HG02970 (cell line): ENCODE data around the gene BCL2.
A peak's percentile ranks its signal among the peaks of the same experiment; 100 is the strongest.

ENCODE experiments used
- ATAC-seq: cut with Tn5 transposase; IDR thresholded peaks from one replicate; pipeline ENCODE4 v1.9.1; 2021; ENCODE audit warnings: mild to moderate bottlenecking, moderate library complexity, moderate number of reproducible peaks; ENCODE audit not compliant: unreplicated experiment, low FRiP score

The BCL2 gene

GRCh38 chr18:63329431-63330145, 10.0 kb upstream of the BCL2 start:
- no peak for ATAC-seq

- ATAC-seq, result no peak
Observed at GRCh38 chr18:63326011-63326410, 6.4 kb upstream of the BCL2 start.

- ATAC-seq, result no peak
Observed at GRCh38 chr18:63325086-63325686, 5.6 kb upstream of the BCL2 start.

DNA sequence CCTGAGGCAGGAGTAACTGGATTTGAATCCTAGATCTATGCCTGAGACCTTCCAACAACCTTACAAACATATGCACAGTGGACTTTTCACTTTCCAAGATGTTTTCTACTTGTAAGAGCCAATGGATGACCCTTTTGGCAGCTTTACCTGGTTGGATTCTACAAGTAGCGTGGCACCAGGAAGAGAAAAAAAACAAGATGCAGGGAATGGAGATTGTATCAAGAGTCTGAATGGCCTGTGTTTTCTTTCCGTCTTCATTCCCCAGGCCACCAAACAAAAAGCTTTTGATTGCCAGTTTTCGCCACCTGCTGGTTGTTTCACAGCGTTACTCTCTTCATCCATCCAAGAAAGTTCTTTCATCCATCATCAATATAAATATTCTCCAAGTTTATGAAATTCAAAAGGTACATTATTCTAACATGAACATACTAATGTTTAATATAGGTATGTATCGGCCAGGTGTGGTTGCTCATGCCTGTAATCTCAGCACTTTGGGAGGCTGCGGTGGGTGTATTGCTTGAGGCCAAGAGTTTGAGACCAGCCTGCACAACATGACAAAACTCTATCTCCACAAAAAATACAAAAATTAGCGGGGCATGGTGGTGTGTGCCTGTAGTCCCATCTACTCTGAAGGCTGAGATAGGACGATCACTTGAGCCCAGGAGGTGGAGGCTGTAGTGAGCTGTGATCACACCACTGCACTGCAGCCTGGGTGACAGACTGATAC, 3.5 kb upstream of the BCL2 start:
- no peak for ATAC-seq

DNA sequence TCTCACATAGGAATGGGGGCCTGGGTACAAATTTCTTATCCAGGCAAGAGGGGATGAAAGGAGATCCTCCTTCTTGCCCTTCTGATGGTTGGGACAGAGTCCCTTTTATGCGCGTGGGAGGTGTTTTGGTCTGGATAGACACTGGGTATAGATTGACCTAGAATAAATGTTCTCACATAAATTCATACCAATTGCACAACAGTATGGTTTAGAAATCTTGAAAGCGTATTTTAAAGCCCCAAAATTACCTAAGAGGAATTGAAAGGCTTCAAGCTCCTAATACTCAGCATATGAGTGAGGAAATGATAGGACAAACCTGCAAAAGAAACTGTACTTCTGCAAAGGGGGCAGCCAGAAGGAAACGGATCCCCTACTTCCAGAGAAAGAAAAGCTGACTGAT, 2.6 kb upstream of the BCL2 start:
- no peak for ATAC-seq

- no peak for ATAC-seq
Observed at GRCh38 chr18:63321291-63321690, 1.7 kb upstream of the BCL2 start.

DNA sequence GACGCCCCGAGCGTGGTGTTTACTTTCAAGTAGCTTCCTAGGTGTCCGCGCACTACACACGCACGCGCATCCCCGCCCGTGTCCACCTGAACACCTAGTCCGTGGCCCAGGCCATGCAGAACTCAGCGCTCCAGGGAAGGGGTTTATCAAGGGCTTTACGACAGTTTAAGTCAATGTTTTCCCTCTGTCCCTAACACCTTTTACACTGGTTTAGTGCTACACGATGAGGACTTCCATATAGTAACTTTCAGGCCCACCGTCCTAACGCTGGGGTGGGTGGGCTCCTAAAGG, 1.4 kb upstream of the BCL2 start:
- ATAC-seq, result no peak

DNA sequence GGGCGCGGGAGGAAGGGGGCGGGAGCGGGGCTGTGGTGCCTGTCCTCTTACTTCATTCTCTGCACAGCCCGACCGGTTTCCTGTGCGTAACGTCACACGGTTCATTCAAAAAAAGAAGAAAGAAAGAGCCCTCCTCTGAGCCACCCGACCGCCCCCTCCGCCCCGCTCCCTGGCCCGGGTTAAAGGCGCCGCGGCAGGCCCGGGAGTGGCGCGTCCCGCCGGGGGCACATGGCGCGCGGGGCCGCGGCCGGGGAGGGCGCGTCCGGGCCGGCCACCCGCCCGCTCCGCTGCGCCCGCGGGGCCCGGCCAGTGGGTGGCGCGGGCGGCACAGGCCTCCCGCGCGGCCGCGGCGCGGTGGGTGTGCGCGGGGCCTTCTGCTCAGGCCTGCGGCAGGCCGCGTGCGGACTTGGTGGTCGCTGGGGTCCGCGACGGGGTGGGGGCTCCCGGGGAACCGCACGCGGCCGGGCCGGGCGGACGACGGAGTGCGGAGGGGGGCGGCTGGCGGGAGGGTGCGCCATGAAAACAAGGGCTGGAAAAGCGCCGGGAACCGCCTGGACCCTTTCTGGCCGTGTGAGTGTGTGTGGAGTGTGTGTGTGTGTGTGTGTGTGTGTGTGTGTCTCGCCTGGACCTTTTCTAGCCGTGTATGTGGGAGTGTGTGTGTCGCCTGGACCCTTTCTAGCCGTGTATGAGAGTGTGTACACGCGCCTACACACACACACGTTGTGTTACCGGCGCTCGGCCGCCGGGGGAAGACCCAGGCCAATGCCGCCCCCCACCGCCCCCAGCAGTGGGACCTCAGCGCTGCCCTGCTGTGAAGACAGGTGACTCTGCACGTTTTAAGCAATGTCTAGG, 780 bp upstream of the BCL2 start:
- ATAC-seq, result peak; percentile 50

- no peak for ATAC-seq
Observed at GRCh38 chr18:63318889-63319382, 633 bp downstream of the BCL2 start.

DNA sequence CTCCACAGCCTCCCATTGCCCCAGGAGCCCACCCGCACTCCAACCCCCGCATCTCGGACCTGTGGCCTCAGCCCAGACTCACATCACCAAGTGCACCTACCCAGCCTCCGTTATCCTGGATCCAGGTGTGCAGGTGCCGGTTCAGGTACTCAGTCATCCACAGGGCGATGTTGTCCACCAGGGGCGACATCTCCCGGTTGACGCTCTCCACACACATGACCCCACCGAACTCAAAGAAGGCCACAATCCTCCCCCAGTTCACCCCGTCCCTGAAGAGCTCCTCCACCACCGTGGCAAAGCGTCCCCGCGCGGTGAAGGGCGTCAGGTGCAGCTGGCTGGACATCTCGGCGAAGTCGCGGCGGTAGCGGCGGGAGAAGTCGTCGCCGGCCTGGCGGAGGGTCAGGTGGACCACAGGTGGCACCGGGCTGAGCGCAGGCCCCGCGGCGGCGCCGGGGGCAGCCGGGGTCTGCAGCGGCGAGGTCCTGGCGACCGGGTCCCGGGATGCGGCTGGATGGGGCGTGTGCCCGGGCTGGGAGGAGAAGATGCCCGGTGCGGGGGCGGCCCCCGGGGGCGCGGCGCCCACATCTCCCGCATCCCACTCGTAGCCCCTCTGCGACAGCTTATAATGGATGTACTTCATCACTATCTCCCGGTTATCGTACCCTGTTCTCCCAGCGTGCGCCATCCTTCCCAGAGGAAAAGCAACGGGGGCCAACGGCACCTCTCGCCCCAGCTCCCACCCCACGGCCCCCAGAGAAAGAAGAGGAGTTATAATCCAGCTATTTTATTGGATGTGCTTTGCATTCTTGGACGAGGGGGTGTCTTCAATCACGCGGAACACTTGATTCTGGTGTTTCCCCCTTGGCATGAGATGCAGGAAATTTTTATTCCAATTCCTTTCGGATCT, 1.3 kb downstream of the BCL2 start:
- no peak for ATAC-seq

- ATAC-seq, result no peak
Observed at GRCh38 chr18:63317556-63317946, 2.0 kb downstream of the BCL2 start.

DNA sequence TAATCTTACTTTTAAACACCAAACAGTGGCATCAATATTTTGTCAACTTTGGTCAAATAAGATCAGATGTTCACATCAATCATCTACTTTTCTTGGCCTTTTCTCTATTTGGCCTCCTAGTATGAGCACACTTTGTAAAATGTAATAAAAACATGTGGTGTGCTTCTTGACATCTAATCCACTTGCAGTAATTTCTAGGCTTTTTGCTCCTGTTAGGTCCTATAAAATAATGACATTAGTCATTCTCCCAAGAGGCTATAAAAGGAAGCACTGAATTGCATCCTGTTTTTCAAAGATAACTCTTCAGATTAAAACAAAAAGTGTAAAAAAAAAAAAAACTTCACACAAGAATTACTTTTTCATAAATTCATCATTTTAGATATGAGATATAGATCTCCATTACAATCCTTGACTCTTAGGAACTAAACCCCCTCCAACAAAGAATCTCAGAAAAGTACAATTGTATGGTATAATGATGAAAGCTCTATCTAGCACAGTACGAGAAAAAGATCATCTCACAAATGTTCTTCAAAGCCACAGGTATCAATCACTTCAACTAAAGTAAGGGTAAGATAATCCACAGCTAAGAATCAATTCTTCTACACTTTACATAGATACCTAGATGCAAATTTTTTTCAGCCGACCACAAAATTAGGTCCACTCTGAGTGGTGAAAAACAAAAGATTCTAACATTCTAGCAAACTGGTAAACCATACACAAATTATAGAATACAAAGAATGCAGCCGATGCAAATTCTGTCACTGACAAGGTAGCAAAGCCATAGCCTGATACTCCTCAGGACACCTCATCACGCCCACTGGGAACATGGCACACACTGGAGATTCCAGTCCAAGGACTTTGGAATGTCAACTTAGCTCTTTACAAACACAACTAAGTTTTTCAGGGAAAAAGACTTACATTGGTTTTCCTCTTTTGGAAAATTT, 2.7 kb downstream of the BCL2 start:
- ATAC-seq, result no peak

DNA sequence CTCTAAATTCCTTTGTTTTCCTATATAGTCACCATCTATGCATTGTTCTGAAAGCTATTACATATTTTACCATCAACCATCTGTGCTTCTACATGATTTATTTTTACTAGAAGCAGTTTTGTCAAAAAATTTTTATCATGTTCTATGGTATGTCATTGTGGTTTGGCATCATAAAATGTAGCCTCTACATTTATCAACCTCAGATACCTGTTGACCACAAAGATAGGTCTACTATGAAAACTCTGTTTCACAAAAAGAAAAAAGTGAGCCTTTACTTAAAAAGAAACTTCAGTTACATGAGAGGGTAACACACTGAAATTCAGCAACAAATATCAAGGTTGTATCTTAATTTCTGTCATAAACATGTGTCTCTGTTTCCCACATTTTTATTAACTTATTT, 3.7 kb downstream of the BCL2 start:
- ATAC-seq, result no peak

DNA sequence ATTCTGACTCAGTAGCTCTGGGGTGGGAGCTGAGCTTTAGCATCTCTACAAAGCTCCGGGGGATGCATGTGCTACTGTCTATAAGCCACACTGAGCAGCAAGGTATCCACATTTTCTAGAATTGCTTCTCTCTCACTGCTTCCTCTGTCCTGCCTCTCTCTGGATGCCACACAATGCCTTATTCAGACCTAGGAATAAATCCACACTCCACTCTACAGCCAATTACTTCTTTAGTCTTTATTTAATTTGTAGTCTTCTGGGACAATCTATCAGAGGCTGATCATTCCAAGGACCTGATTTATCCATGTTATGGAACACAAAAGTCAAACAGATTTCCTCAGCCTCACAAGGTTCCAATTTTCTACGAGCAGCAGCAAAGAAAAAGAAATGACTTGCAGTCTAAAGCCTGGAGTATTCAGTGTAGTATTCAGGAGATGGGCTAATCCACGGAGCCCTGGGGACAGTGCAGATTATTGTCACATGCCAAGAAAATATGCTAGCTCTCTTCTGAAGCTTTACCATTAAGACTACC, 4.4 kb downstream of the BCL2 start:
- no peak for ATAC-seq

GRCh38 chr18:63314062-63314790, 5.3 kb downstream of the BCL2 start:
- ATAC-seq, result no peak

DNA sequence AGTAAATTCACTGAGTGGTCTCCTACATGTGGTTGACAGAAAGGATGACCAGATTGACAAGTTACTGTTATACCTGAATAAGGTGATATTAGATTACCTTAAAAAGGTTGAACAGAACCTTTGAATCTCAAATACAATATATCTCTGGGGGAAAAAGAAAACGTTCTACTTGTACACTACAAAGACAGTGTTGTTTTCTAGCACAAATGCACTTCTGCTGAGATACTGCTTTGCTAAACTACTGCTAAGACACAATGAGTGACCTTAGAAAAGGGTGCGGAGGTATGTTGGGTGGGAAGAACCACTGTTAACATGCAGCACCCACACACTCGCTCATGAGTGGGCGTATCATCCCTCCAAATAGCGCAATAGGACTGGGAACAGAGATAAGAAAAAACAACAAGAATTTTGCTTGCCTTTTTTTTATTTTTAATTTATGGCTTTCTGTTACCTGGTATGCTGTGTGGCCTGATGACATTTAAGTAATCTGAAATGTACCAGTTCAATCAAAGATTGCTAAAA, 6.1 kb downstream of the BCL2 start:
- ATAC-seq, result no peak

GRCh38 chr18:63312737-63313395, 6.7 kb downstream of the BCL2 start:
- no peak for ATAC-seq
